ENCODE measurements around the gene PITPNC1. TPM values are rescaled to one million over a fixed set of nuclear protein-coding genes. Genes with fewer than 3 reads are reported as not detected.
A peak's percentile ranks its signal among the peaks of the same experiment; 100 is the strongest.
"Not testable (repeated sequence)": the region's sequence is repeated elsewhere in the genome, so short reads cannot be mapped to it uniquely, and the experiment has no call there.

Gene PITPNC1
- polyA plus RNA-seq, 10 donors, result 8.9 to 15.8 (median 10.8) TPM

- DNase-seq, result peak in 1 of 3 donors; percentile 32
Measured at GRCh38 chr17:67509390-67510287, 132.6 kb downstream of the PITPNC1 start.

DNA sequence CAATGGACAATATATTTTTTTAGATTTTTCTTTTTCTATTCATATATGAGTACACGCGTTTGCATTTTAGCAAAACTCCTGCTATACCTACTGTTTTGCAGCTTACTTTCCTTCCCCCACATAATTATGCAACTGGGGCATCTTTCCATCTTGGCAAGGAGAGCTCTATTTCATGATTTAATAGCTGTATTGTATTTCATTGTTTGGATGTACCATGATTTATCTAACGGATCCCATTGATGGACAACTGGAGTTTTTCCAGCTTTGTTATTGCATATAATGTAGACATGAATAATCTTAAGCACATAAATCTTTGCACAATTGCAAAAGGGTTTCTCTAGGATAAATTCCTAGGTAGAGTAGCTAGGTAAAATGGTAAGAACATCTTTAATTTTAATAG is 133.9 kb downstream of the PITPNC1 start:
- DNase-seq, result no peak

DNA sequence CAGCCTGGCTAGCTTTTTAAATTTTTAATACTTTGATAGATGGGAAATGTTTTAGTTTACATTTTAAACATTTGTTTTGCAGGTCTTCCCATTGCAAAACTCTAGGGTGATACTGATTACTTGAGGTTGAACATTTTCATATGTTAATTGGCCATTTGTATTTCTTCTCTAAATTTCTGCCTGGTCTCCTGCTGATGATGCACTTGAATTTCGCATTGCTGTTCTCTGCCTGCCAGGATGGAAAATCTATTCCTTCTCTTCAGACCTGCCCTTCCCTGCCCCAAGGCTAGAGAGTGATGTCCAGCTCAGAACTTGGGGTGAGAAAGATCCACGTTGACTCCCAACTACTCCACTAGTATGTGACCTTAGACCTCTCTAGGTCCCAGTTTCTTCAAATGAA is 134.7 kb downstream of the PITPNC1 start:
- DNase-seq, result no peak

- peak in 1 of 3 donors; percentile 8 for DNase-seq
Measured at GRCh38 chr17:67514998-67515397, 137.9 kb downstream of the PITPNC1 start.

DNA sequence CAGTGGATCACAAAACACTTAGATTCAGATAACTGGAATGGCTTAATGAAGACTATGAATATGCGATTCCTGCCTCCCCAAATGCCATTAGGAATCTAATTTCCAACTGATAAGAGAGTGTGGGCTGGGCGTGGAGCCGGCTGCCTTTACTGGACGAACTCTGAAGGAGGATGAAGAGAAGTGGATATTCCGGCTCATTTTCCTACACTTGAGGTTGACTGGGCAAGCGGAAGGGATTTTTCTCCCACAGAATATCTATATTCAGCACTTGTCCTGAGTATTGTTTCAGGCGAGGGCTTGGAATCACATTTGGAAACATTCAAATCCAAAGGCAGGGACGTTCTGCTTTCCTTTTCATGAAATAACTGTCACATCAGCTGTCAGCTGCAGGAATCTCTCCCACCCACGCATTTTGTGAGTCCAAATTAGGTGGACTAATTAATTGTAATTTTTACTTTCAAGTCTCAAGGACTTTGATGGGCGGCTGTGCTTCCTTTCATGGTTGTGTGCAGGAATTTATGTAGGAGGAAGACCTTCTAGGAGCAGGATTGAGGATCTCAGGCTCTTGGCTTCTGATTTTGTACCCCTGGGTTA is 138.5 kb downstream of the PITPNC1 start:
- DNase-seq, result peak in 1 of 3 donors; percentile 39

DNA sequence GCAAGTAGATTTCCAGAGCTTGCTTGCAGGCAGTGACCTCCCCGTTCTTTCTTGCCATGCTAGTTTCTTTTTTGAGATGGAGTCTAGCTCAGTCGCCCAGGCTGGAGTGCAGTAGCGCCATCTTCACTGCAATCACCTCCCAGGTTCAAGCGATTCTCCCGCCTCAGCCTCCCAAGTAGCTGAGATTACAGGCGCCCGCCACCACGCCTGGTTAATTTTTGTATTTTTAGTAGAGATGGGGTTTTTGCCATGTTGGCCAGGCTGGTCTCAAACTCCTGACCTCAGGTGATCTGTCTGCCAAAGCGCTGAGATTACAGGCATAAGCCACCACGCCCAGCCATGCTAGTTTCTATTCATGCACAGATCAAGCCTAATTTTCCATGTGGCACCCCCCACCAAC is 139.5 kb downstream of the PITPNC1 start:
- not testable (repeated sequence) for DNase-seq

DNA sequence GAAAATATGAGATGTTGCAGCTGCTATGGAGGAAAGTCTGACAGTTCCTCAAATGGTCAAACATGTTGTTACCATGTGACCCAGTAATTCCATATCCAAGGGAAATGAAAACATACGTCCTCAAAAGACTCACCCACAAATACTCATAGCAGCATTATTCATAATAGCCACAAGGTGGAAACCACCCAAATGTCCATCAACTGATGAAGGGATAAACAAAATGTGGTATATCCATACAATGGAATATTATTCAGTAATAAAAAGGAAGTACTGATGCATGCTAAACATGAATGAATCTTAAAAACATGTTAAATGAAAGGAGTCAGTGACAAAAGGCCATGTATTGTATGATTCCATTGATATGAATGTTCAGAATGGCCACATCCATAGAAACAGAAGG is 140.2 kb downstream of the PITPNC1 start:
- no peak for DNase-seq

DNA sequence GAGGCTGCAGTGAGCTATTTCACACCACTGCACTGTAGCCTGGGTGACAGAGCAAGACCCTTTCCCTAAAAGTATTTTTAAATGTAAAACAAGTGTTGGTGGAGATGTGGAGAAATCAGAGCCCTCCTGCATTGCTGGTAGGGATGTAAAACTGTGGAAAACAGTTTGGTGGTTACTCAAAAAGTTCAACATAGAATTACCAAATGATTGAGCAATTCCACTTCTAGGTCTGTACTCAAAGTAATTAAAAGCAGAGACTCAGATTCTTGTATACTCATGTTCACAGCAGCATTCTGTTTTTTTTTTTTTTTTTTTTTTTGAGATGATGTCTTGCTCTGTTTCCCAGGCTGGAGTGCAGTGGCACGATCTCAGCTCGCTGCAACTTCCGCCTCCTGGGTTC is 141.8 kb downstream of the PITPNC1 start:
- DNase-seq, result no peak

- DNase-seq, result no peak
Measured at GRCh38 chr17:67519801-67520251, 142.7 kb downstream of the PITPNC1 start.

GRCh38 chr17:67520252-67520906 is 143.3 kb downstream of the PITPNC1 start:
- DNase-seq, result peak in 1 of 3 donors; percentile 40

DNA sequence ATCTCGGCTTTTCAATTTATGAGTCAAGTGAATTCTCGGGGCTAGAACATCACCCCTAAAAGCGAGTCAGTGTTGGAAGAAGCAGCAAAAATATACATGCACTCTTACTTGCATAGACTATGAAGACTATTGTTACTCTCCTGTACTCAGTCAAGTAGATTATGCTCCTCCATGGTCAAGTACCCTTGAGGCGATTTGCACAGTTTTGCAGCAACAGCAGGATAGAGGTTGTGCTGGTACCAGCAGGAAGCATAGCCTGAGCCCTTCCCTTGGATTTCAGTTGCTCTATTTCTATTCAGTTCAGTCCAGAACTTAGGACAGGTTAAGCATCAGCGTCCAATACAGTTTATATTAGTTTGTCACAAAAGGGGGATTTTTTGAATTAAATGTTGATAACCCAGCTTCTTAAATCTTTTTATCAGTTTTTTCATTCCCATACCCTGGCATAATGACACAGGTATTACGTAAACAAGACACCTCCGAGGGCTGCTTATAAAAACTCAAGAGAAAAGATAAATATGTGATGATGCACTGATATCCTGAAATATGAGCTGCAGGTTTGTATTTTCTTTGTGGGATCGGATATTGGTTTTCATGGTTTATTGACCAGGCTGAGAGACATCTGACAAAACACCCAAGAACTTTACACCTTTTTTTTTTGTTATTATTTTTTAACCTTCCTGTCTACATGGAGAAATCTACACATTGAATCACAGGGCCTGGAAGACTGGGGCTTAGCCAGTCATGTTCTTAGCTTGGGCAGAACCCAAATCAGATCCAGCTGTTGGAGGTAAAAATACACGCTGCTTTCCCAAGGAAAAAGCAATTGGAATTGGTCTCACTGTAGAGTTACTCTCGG is 144.1 kb downstream of the PITPNC1 start:
- peak in 1 of 3 donors; percentile 46 for DNase-seq

GRCh38 chr17:67521775-67522069 is 144.6 kb downstream of the PITPNC1 start:
- no peak for DNase-seq

- DNase-seq, result no peak
Measured at GRCh38 chr17:67523101-67523500, 146.0 kb downstream of the PITPNC1 start.

DNA sequence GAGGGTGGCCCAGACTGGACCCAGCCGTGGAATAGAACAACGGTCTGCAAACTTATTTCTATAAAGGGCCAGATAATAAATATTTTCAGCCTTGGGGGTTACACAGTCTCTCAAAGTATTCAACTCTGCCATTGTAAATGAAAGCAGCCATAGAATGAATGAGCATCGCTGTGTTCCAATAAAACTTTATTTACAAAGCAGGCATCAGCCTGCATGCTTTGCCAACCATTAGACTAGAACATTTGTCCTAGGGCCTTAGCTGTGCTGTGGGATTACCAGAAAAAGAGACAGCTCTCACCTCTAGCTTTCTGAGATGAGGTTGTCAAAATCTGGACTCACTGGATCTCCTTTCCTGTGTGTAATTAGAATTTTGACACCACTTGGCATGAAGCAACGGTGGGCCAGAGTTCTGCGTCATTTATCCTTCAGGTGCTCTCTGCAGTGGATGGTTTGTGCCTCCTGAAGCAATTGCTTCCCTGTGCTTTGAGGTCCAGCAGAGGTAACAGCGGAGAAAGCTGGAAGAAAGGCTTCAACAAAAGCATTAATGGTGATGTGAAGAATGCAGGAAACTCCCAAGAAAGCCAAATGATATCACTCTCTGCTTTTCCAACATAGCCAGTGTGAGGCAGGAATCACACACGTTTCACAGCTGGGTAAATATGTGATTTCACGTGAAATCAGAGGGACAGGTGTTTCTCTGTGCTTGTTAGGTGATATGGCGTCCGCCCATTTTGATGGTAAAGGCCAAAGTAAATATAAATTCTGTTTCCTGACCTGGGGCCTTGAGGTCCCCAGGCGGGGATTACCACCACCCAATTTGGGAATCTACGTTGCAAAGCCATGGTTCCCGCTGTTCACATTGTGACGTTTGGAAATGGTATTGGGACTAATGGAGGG is 148.4 kb downstream of the PITPNC1 start:
- DNase-seq, result no peak

DNA sequence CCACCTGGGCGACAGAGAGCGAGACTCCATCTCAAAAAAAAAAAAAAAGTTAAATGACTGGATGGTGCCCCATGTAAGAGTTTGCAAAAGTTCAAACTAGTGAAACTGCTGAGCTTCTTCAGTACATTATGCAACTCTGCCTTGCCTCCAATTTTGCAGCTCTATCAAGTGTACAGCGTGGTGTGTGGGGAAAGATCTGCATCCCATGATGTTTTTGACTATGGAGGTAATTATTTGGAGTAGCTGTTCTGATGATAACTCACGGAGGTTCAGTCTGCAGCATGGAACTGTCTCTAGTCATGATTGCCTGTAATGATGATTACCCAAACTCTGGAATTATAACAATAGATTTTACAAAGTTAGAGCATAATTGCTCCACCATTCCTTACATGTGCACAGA is 149.6 kb downstream of the PITPNC1 start:
- DNase-seq, result no peak

DNA sequence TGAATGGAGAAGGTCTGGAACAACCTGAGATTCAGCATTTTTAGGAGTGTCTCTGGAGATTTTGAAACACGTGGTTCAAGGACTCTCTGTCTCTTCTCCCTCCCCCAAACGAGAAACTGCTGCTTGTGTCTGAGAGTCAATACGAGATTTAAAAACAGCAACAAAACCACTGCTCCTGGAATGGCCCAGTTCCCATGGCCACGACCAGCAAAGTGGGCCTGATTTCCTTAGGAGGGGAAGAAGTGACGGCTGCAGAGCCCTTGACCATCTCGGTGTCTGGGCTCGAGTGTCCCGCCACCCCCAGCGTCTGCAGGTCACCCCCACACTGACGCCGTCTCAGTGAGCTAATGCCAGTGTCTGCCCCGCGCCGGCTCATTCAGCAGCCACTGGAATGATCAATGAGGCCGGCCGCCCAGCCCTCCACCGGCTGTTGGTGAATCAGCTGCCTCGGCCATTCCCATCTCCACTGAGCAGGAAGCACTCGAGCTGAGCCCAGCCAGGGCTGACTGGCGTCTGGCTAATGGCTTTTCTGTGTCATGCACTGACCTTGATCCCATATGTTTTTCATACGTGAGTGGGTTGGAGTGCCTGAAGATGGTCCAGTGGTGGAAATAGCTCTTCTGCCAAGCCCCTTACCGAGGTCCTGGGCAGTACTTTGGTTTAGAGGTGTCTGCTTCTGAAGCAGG is 151.8 kb downstream of the PITPNC1 start:
- DNase-seq, result peak; percentile 73 to 89 (median 78)

- DNase-seq, result peak in 1 of 3 donors; percentile 65
Measured at GRCh38 chr17:67531291-67531690, 154.2 kb downstream of the PITPNC1 start.

DNA sequence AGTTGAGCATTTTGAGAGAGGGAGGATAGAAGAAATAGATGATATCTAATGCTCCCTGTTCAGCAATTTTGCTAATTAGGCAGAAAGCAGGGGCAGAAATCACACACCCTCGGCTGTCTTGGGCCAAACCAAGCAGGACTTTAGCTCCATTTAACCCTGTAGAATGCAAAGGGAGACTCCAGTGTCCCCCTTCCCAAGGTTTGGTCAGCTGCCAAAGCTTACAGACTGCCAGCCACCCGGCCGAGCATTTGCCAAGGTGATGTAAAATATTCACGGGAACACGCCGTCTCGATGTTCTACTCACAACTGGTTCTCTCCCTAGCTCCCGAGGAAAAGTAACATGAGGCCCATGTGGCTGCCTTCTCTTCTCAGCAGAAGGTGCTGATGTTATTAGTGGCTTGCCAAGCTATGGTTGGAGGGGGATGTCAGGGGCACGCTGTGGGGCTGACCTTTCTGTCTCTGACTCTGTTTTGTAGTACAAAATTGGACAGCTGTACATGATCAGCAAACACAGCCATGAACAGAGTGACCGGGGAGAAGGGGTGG is 155.3 kb downstream of the PITPNC1 start:
- DNase-seq, result no peak

GRCh38 chr17:67534941-67535340 is 157.9 kb downstream of the PITPNC1 start:
- DNase-seq, result no peak
